GM18870 (cell line): ENCODE results near the gene MYO7A.

Source experiments
- ATAC-seq: cut with Tn5 transposase; IDR thresholded peaks from one replicate; pipeline ENCODE4 v1.9.1; 2021; ENCODE audit warnings: moderate library complexity; ENCODE audit not compliant: unreplicated experiment

Gene MYO7A

DNA sequence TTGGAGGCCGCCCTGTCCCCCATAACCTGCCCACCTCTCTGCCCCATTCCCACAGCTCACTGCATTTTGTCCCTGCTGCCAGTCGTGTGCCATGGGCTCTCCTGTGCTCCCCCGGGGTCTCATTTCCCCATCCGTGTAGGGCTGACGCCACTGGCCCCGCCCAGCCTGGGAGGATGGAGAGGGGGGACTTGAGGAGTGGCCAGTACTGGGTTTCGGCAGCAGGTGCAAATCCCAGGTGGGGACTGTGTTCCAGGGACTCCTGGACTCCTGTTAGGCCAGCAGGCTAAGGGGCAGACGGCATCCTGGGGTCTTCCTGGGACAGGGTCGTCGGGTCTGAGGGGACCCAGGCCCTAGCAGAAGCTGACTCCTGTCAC, 1.2 kb upstream of the MYO7A start:
- ATAC-seq, result no peak

DNA sequence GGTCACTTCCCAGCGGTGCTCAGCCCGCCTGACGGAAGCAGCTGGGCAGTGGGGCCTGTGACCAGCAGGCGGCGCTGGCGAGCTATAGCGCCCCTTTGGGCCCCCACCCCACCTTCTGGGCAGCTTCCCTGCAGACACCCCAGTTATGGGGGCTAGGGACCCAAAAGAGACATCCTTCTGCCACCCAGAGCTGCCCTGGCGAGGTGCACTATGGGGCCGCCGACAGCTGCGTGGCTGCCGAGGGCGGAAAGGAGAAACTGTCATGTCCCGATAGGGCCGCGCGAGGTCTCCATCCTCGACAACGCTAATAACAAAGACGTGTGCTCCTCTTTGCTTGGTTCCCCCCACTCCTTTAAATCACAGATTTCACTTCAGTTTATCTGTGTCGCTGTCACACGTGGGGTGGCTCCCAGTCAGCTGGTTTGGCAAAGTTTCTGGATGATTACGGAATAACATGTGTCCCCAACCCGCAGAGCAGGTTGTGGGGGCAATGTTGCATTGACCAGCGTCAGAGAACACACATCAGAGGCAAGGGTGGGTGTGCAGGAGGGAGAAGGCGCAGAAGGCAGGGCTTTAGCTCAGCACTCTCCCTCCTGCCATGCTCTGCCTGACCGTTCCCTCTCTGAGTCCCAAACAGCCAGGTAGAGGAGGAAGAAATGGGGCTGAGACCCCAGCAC, 673 bp upstream of the MYO7A start:
- ATAC-seq, result no peak

DNA sequence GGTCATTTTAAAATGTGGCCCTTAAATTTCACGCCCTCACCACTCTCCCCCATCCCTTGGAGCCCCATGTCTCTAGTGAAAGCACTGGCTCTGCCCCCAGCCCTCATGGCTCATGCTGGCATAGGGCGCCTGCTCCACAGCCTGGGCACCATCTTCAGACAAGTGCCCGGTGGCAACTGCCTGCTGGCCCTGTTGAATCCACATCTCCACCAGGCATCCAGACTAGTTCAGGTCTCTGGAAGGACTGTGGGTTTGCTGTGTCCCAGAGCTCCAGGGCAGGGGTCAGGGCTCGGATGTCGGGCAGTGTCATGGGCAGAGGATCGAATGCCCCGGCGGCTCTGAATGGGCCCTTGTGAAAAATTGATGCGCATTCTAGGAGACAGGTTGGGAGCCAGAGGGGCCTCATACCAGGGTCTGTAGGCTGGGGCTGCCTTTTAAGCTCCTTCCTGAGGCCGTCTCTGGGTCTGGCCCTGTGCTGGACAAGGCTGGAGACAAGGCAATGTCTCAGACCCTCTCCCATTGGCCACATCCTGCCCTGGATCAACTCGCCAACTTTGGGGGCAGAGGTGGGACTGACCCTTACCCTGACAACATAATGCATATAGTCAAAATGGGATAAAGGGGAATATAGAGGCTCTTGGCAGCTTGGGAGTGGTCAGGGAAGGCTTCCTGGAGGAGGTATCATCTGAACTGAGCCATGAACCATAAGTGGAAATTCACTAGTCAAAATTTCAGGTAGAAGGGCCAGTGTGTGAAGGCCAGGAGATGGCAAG, 1.2 kb downstream of the MYO7A start:
- ATAC-seq, result no peak

DNA sequence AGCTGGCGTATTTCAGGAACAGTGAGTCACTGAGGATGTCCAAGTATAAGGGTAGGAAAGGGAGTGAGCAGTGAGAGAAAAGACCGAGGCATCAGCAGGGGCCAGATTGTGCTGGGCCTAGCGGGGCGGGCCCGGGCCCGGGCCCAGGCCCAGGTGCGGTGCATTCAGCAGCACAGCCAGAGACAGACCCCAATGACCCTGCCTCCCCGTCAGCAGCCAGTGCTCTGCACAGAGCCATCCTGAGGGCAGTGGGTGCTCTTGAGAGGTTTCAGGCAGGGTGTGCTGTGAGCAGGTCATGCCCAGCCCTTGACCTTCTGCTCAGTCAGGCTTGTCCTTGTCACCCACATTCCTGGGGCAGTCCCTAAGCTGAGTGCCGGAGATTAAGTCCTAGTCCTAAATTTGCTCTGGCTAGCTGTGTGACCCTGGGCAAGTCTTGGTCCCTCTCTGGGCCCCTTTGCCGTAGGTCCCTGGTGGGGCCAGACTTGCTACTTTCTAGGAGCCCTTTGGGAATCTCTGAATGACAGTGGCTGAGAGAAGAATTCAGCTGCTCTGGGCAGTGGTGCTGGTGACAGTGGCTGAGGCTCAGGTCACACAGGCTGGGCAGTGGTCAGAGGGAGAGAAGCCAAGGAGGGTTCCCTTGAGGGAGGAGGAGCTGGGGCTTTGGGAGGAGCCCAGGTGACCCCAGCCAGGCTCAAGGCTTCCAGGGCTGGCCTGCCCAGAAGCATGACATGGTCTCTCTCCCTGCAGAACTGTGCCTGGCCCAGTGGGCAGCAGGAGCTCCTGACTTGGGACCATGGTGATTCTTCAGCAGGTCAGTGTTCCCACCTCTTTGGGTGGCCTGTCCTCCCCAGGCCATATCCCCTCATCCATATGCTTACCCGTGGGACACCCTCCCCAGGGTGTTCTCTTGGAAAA, 2.1 kb downstream of the MYO7A start:
- ATAC-seq, result no peak

DNA sequence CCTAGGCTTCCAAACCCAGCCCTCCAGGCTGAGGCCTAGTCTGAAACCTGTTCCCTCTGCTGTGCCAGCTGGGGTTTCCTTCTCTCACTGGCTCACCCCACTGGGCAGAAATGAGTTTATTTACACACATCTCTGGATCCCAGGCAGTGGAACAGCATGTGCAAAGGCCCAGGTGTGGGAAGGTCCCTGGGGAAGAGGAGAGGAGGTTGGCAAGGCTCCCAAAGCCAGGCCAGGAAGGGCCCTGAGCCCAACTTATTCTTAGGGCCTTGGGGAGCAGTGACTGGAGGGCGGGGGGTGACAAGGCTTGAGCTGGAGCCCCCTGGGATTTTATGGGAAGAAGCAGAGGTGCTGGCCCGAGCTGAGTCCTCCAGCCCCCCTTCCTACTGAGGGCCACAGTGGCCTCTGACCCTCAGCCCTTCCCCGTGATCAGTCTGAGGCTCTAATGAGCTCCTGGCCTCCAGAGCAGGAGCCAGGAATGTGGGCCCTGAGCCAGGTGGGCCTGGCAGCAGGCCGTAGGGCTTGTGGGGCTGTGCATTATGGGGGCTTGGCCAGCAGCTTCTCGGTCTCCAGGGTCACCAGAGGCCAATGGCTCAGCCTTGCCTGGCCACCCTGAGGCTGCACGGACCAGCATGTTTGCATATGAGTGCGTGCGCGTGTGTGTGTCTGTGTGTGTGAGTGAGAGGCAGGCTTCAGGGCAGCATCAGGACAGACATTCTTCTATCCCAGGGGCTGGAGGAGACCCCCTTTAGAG, 2.9 kb downstream of the MYO7A start:
- ATAC-seq, result no peak

DNA sequence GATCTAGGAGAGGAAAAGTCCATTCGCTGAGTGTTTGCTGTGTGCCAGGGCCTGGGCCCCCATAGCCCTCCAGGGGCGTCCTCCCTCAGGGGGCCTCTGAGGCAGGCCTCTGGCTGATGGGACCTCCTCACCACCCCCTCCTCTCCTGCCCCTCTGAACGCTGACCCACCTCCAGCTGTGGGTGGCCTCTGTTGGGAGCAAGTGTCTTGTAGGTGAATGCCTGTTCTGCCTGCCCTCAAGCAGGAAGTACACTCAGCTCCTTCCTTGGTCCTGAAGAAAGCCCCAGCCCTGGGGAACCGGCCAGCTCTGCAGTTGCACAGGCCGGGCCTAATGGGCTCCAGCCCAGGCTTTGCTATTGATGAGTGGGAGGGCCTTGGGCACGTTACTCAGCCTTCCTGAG, 3.5 kb downstream of the MYO7A start:
- no peak for ATAC-seq

DNA sequence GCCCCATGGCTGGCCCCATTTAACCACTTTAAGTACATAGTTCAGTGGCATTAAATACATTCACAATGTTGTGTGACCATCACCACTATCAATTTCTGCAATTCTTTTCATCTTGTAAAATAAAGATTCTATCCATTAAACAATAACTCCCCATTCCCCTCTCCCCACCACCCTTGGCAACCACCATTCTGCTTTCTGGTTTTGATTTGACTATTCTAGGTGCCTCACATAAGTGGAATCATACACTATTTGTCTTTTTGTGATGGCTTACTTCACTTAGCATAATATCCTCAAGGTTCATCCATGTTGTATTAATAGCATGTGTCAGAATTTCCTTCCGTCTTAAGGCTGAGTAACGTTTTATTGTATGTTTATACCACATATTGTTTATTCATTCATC, 7.0 kb downstream of the MYO7A start:
- no peak for ATAC-seq

DNA sequence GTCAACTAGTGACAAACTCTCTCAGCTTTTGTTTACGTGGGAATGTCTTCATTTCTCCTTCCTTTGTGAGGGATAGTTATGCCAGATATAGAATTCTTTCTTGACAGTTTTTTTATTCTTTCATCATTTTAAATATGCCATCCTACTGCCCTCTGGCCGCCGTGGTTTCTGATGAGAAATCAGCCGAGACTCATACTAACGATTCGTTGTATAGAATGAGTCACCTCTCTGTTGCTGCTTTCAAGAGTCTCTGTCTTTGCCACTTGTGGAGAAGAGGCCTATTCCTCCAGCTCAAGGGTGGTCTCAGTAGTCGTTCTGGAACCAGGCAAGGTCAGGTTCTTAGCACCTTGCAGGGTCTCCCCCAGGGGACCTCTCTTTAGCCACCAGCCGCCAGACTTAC, 8.0 kb downstream of the MYO7A start:
- no peak for ATAC-seq

DNA sequence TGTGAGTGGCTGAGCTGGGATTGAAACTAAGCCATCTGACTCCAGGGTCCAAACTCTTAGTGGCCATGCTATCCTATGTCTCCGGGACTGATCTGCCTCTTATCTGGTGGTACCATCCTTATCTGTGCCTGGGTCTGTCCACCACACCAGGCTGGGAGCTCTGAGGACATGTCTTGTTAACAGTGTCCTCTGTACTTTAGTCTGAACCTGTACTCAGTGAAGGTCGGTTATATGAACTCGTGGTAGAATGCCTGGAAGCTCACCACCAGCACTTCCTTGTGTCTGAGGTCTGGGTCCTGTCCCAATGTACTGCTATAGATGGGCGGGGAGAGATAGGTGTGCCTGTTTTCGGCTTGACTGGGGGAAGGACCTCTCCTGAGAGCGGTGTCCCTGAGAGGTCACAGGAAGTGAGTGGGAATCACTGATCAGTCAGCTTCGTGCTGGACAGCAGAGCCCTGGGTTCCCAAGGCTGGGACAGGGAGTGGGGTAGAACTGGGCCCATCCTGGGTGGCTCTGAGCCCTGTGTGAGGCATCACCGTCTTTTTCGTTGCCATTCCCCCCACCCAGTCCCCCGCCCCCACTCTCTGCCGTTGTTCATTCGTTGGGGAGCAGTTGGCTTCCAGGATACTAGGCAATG, 8.9 kb downstream of the MYO7A start:
- no peak for ATAC-seq

DNA sequence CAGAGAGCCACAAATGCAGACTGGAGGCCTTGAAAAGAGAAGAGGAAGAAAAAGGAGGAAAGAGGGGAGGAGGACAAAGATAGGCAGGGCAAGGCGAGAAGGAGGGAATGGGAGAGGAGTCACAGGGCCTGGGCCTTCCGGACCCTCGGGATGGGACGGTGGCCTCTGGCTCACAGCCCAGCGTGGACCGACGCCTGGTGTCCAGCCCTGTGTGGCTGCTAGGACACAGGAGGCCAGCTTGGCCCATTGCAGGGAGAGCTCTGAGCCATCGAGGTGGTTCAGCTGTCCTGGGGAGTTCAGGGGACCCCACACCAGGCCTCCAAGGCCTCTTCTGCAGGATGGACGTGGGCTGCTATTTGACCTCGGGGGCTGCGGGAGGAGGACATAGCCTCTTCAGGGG, 9.4 kb downstream of the MYO7A start:
- no peak for ATAC-seq

DNA sequence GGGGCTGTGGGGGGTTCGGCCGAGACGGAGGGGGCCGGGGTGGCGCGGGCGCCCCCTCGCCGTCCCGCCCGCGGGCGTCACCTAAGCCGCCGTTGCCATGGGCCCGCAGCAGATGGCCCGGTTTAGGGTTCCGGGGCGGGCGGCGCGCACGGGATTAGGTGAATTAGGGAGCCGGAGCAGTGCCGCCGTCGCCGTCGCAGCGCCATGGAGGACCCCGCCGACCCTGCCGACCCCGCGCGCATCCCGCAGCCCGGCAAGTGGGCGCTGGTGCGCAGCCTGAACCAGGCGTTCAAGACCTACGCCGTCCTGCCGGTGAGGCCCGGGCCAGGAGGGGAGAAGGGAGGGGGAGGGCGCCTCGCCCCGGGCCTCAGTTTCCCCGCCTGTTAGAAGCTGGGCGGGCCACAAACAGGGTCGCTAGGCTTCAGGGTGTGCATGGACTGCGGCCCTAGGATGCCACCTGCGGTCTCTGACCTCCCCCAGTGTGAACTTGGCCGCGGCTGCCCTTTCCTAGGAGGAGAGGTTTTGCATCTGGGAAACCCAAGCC, 10.1 kb downstream of the MYO7A start:
- ATAC-seq, result no peak

DNA sequence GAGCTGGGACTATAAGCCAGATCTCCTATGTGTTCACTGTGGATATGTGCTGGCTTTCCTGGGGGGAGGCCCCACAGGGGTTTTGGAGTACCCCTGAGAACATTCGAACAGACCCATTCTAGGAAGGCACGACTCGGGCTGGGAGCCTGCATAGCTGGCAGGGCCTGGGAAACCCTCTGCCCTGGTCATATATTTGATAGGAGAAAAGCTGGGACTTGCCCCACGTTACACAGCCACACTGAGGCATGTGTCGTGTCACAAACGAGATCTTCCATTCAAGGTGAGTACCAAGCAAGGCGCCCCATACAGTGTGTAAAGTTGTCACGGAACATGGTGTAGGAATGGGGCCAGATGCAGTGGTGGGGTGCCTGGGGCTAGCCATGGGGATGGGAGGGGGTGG, 11.2 kb downstream of the MYO7A start:
- ATAC-seq, result no peak

DNA sequence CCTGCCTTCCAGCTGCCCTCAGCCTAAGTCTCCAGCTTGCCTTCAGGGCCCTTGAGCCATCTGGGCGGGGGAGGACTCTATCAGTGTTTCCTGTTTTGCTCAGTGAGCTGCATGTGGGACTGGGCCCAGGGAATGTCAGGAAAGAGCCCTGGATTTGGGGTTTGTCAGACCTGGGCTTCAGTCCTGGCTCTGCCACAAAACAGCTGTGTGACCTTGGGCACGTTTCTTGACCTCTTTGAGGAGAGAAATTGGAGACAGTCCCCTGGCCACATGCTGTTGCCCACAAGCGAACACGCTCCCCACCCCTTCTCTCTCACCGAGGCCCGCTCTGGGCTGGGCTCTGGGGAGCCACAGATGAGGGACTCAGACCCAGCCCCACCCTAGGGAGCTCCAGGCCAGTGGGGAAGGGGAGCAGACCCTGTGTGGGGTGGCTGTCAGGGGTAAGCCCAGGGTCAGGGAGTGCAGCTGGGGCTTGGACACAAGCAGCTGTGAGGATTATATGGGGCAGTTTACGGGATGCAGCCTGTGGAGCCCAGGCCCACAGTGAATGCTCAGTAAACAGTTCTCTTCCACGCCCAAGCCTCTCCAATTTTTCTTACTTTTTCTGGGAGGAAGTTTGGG, 12.3 kb downstream of the MYO7A start:
- ATAC-seq, result no peak

DNA sequence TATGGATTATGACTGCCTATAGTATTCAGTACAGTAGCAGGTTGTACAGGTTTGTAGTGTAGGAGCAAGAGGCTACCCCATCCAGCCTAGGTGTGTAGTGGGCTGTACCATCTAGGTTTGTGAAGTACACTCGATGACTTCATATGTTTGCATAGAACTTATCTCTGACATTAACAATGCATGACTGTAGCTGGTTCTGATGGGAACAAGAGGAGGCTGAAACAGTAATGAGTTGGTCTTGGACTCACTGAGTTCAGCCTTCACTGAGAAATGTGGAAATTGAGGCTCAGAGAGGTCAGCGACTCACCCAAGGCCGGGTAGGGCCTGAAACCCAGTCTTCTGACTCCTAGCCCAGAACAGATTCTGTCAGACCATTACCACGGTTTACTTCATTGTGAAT, 13.0 kb downstream of the MYO7A start:
- ATAC-seq, result no peak

DNA sequence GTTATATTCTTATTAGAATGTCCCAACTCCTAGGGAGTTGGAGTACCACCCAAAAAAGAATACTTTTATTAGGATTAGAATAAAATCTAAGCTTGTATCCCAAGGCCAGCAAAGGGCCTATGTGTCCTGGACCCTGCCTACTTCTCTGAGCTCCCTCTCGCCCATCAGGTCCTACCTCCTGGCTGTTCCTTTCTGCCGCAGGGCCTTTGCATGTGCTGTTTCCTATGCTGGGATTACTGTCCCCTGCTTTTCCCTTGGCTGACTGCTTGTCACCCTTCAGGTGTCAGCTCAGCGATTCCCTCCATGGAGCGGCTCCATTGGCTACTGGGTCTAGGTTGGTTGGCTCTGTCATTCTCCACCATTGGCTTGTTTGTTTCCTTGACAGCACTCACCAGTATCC, 13.4 kb downstream of the MYO7A start:
- ATAC-seq, result no peak

DNA sequence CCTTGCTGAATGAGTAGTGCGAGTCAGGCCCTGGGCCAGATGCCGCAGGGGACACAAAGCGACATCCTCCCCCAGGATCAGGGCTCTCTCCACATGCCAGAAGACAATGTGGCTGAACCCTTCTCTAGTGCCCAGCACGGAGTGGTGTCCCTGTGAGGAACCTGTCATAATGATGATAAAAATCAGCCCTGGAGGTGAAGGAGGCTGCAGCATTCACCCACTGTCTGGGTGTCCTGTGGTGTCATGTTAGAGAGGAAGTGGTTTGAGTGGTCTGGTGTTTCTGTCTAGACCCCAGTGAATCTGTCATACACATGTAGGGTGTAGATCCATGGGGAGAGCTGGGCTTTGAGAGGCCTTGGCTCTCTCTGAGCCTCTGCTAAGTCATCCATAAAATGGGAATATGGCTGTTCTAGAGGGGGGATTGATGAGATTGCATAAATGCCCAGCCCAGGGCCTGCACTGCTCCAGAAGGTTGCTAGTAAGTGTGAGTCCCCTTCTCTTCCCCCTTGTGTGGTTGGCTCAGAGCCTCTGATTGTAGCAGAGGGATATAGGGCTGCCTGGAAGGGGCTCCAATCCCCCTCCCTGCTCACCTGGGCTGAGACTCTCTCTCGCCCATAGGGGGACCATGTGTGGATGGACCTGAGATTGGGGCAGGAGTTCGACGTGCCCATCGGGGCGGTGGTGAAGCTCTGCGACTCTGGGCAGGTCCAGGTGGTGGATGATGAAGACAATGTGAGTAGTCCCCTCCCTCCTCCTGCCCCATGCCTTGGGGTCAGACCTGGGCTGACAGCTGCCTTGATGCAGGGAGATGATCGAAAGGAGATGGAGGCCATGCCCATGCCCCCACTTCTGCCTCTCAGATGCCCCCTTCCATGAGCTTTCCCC, 14.3 kb downstream of the MYO7A start:
- no peak for ATAC-seq

DNA sequence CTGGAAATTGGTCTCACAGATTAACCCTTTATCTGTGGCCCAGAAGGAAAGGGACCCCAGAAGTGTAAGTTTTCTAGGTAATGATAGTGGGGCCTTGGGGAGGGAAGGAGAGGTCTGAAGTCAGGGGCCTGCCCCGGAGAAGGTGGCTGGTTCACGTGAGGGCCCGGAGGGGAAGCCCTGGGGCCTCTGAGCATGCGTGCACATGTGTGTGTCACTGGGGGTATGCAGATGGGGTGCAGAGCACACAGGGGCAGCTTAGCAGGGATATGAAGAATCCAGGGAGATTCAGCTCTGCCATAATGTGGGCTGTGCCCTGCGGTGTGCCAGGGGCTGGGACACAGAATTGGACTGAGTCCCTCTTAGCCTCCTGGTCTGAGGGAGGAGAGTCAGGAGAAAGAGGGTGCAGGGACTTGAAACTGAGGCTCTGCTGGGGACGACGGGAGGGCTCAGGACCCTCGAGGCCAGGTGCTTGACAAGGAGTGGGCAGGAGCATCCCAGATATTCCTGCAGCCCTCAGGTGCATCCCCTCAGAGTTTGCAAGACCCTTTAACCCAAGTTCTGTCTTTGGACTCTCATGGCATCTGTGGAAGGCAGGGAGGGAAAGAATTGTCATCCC, 15.5 kb downstream of the MYO7A start:
- ATAC-seq, result no peak

DNA sequence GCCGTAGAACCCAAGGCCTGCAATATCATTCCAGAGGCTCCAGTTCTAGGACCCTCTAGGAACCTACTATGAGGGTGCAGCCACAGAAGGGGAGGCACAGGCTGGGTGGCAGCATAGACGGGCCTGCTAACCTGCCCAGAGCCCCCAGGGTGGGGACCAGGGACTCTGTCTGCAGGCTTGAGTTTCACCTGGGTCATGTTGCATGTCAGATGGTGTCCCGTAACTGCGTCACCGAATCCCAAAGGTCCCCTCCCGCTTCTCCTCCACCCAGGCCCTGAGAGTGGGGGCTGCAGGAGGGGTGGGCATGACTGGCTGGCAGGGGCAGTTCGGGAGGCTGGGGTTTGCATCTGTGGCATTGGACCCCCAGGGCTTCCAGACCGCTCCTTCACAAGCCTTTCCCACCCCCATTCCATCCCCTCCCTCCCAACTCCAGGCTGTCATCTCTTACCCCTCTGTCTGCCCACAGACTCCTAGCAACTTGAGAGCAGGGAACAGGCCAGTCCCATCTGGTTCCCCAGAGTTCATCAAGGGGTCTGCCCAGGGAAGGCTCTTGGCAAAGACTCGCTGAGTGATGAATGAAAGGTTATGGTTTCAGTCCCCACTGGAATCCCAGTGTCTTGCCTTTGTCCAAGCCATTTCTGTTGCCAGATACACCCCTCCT, 16.3 kb downstream of the MYO7A start:
- no peak for ATAC-seq
